Measurements from ENCODE around the gene DCAF7.
A peak's percentile ranks its signal among the peaks of the same experiment; 100 is the strongest.

DCAF7 gene

GRCh38 chr17:63561819-63562218, 11.5 kb downstream of the DCAF7 start:
- TF ChIP-seq CTCF (conservative IDR thresholded peaks at IDR 0.05) (no peak), ZFX (IDR thresholded peaks at IDR 0.05) (no peak)

GRCh38 chr17:63563339-63563738, 13.1 kb downstream of the DCAF7 start:
- no peak overlapping the region for H3K27ac ChIP-seq
- TF ChIP-seq CTCF (conservative IDR thresholded peaks at IDR 0.05) (no peak), ZFX (IDR thresholded peaks at IDR 0.05) (no peak)

More at GRCh38 chr17:63561819-63562218, 11.5 kb downstream of the DCAF7 start:
- no peak overlapping the region for H3K27ac ChIP-seq

- no peak for TF ChIP-seq ZFX (IDR thresholded peaks at IDR 0.05)
- no peak for TF ChIP-seq CTCF (conservative IDR thresholded peaks at IDR 0.05)
- H3K27ac ChIP-seq = no peak overlapping the region
Observed at GRCh38 chr17:63564562-63564961, 14.3 kb downstream of the DCAF7 start.

GRCh38 chr17:63567229-63567628, 17.0 kb downstream of the DCAF7 start:
- H3K27ac ChIP-seq = no peak overlapping the region
- TF ChIP-seq CTCF (conservative IDR thresholded peaks at IDR 0.05) (no peak), ZFX (IDR thresholded peaks at IDR 0.05) (no peak)

- TF ChIP-seq ZFX (IDR thresholded peaks at IDR 0.05) (no peak), CTCF (conservative IDR thresholded peaks at IDR 0.05) (no peak)
- no peak overlapping the region for H3K27ac ChIP-seq
Observed at GRCh38 chr17:63568563-63568962, 18.3 kb downstream of the DCAF7 start.

- H3K27ac ChIP-seq = no peak overlapping the region
- TF ChIP-seq CTCF (conservative IDR thresholded peaks at IDR 0.05) = no peak
- no peak for TF ChIP-seq ZFX (IDR thresholded peaks at IDR 0.05)
Observed at GRCh38 chr17:63571632-63572310, 21.5 kb downstream of the DCAF7 start.

GRCh38 chr17:63573634-63574033, 23.4 kb downstream of the DCAF7 start:
- no peak overlapping the region for H3K27ac ChIP-seq
- TF ChIP-seq ZFX (IDR thresholded peaks at IDR 0.05) = no peak
- peak; percentile 58 for TF ChIP-seq CTCF (conservative IDR thresholded peaks at IDR 0.05)
